Panc1 (cell line): Measurements from ENCODE around the gene MGAT5B. TPM values are rescaled to one million over a fixed set of nuclear protein-coding genes. Genes with fewer than 3 reads are reported as not detected.

ENCODE experiments used
- ATAC-seq: fragments of 200-7000 bp; cut with Tn5 transposase; 2 replicates; pipeline ENCODE4 v1.9.1; 2020; ENCODE audit warnings: mild to moderate bottlenecking, moderate library complexity
- BruUV-seq: library from RNA; stranded (reverse); fragments of 400-500 nt; replicated peaks from 2 replicates; lab custom pipeline; 2021; lab: Mats Ljungman, UMichigan
- CTCF ChIA-PET: fragments of 300-600 bp; sonication (Branson Sonifier 250); formaldehyde crosslinking; loops from one replicate; lab custom pipeline; 2022; ENCODE audit warnings: antibody characterized with exemption; lab: Charles Lee
- POLR2A ChIA-PET: fragments of 300-600 bp; sonication (Branson Sonifier 250); formaldehyde crosslinking; loops from one replicate; lab custom pipeline; 2022; ENCODE audit warnings: antibody characterized with exemption; lab: Charles Lee
- DNase-seq: peaks from one replicate; pipeline ENCODE4 v3.0.0-alpha.2; 2010; ENCODE audit warnings: low read depth, low spot score
- H3K27ac ChIP-seq: 2 replicates; pipeline ENCODE4 v1.5.1; 2011; ENCODE audit warnings: mild to moderate bottlenecking, low read length, inconsistent platforms
- H3K27me3 ChIP-seq: fragments of 200-500 bp; sonication (Bioruptor generic); 2 replicates; pipeline ENCODE4 v1.6.0; 2014; ENCODE audit warnings: low read length, inconsistent platforms; ENCODE audit not compliant: control insufficient read depth, insufficient read depth
- H3K36me3 ChIP-seq: fragments of 200-500 bp; sonication (Bioruptor generic); 2 replicates; pipeline ENCODE4 v1.5.1; 2014; ENCODE audit warnings: inconsistent platforms, mild to moderate bottlenecking, low read length, moderate library complexity; ENCODE audit not compliant: control insufficient read depth, insufficient read depth
- H3K4me1 ChIP-seq: 2 replicates; pipeline ENCODE4 v1.5.1; 2011; ENCODE audit warnings: inconsistent platforms, mild to moderate bottlenecking, low read length, moderate library complexity; ENCODE audit not compliant: control insufficient read depth, insufficient read depth
- H3K4me3 ChIP-seq, 2 experiments: 2 replicates each; pipeline ENCODE4 v1.5.1; 2011 to 2012; ENCODE audit warnings: low read depth in 2 of 2, low read length in 2 of 2, mild to moderate bottlenecking in 2 of 2, inconsistent platforms in 1 of 2, moderate library complexity in 1 of 2
- H3K9me3 ChIP-seq: fragments of 200-500 bp; sonication (Bioruptor generic); 2 replicates; pipeline ENCODE4 v1.5.1; 2014; ENCODE audit warnings: low read depth, mild to moderate bottlenecking, inconsistent platforms, low read length, moderate library complexity; ENCODE audit not compliant: control insufficient read depth, insufficient read depth
- CTCF ChIP-seq: fragments of 450-650 bp; IDR thresholded peaks from 2 replicates; pipeline ENCODE4 v1.5.1; 2017; ENCODE audit warnings: mild to moderate bottlenecking
- POLR2AphosphoS5 ChIP-seq: IDR thresholded peaks from 2 replicates; pipeline ENCODE4 v1.6.1; 2012; ENCODE audit warnings: mild to moderate bottlenecking, low read depth, low read length, moderate library complexity
- REST ChIP-seq, 2 experiments: IDR thresholded peaks; 2 replicates each; pipeline ENCODE4 v1.6.1; 2011 to 2012; ENCODE audit warnings: low read depth in 2 of 2, control low read depth in 1 of 2, low read length in 1 of 2, mild to moderate bottlenecking in 1 of 2, moderate library complexity in 1 of 2; ENCODE audit not compliant: insufficient read depth in 1 of 2
- SIN3A ChIP-seq: IDR thresholded peaks from 2 replicates; pipeline ENCODE4 v1.6.1; 2012; ENCODE audit warnings: low read depth, mild to moderate bottlenecking, low read length, moderate library complexity, borderline replicate concordance; ENCODE audit not compliant: insufficient read depth
- TCF7L2 ChIP-seq: IDR thresholded peaks from 2 replicates; pipeline ENCODE4 v1.6.1; 2011; ENCODE audit warnings: mild to moderate bottlenecking, low read depth, low read length, inconsistent platforms
- in situ Hi-C: cut with HindIII; loops from 2 replicates; pipeline ENCODE4 v1.10.0; 2016; ENCODE audit warnings: low sequenced_read_pairs, low pct_unique_long_range_greater_than_20kb
- intact Hi-C: fragments of 100-400 bp; cut with micrococcal nuclease; formaldehyde crosslinking; loops from one replicate; pipeline ENCODE4 v1.10.0; 2022; ENCODE audit not compliant: unreplicated experiment
- total RNA-seq: library from RNA; stranded (reverse); gene quantifications from one replicate; pipeline ENCODE4 v1.2.1, GENCODE V29; 2021; ENCODE audit not compliant: unreplicated experiment

Gene MGAT5B
- total RNA-seq, 1 experiment from 2014 or later = 34.9 TPM

DNA sequence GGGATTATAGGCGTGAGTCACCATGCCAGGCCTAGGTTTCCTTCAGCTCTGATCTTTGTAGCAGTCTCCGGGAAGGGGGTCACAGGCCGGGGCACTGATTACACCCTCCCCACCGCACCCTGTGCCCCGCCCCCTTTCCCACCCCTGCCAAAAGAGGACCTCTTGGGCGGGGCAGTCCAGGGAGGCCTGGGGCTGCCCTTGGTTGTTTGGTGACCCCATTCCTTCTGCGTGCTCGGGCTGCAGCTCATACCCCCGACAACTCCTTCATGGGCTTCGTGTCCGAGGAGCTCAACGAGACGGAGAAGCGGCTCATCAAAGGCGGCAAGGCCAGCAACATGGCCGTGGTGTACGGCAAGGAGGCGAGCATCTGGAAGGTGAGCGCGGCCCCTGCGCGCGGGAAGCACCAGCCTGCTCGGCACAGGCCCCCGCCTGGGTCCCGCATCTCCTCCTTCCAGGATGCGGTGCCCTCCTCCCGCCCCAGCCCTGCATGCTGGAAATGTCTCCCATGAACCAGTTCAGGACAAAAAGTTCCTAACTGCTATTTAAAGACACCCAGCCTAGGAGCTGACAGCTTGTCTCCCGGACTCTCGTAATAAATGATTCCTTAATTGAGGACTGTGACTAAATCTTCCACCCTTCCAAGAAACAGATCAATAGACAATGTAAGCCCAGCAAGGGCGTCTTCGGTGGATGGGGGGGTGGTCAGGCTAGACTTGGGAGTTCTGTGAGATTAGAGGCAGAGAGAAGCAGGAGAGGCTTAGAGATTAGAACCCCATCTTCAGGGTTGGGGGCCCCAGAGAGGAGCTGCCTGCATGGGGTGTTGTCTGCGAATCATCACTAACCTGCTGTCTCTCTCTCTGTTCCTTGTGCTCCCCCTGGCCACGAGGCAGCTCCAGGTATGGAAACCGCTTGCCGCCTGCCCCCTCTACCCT lies 64.5 kb downstream of the MGAT5B start:
- TF ChIP-seq REST (IDR thresholded peaks at IDR 0.05; ENCODE audit: insufficient read depth in 1 of 2, low read depth in 2 of 2, low read length in 1 of 2) (no peak), CTCF (no peak), POLR2AphosphoS5 (no peak), TCF7L2 (no peak), SIN3A (no peak)
- intact Hi-C loops (no loop called here), in situ Hi-C loops (no loop called here)
- Histone ChIP-seq H3K27me3 (no peaks in the 10 kb centered on the region), H3K9me3 (no peaks in the 10 kb centered on the region), H3K27ac (no peak overlapping the region), H3K4me1 (0 out of 2 replicates have a peak, but pooled peaks cover 11% of the 10 kb centered on the region), H3K4me3 (no peak overlapping the region), H3K36me3 (no peaks in the 10 kb centered on the region)
- ATAC-seq (no peak), DNase-seq (no peak)
- CTCF ChIA-PET = no interaction called here
- no TSS peak for BruUV-seq
- POLR2A ChIA-PET = interaction anchor here (0.6 kb wide), 1 partner anchor 29 kb away, joined by 11 read pairs; no protein-coding TSS in a partner anchor

DNA sequence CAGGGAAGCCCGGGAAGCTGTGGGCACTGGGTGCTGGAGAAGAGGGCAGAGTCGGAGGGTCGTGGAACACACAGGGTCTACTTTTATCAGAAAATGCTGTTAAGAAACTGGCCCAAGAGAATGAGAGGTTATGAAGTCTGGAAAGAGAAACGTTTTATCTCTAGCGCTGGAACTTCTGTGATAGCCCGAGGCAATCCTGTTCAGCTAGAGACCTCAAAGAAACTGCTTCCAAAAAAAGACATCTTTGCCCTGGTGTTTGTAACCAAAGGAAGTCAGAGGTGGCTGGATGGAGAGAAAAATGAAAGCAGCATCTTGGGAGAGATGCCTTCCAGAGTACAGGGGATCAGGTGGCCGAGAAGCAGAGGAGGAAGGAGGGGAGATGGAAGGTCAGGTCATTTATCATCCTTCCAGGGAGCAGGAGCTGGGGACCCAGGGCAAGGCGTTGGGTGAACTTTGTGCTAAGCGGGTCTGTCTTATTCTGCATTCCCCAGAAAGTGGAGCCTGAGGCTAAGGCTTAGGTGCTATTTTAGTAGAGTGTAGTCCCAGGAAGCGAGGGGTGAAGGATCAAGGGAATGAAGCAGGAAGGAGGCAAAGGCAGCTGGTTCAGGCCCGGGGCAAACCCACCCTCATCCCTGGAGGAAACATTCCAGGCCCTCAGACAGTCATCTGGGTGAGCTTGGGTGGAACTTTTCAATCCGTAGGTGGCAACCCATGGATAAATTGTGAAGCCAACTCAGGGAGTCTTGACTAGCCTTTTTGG lies 66.5 kb downstream of the MGAT5B start:
- H3K27ac ChIP-seq = no peak overlapping the region
- H3K9me3 ChIP-seq = no peaks in the 10 kb centered on the region
- intact Hi-C loops = no loop called here
- 0 out of 2 replicates have a peak, but pooled peaks cover 11% of the 10 kb centered on the region for H3K4me1 ChIP-seq
- ATAC-seq (no peak), DNase-seq (no peak)
- no peaks in the 10 kb centered on the region for H3K27me3 ChIP-seq
- CTCF ChIA-PET = interaction anchor here (0.6 kb wide), 1 partner anchor 27 kb away, joined by 4 read pairs; no protein-coding TSS in a partner anchor
- no TSS peak for BruUV-seq
- no peaks in the 10 kb centered on the region for H3K36me3 ChIP-seq
- H3K4me3 ChIP-seq = no peak overlapping the region
- TF ChIP-seq TCF7L2 (no peak), CTCF (no peak), POLR2AphosphoS5 (no peak), SIN3A (no peak), REST (IDR thresholded peaks at IDR 0.05; ENCODE audit: insufficient read depth in 1 of 2, low read depth in 2 of 2, low read length in 1 of 2) (no peak)
- POLR2A ChIA-PET = no interaction called here
- in situ Hi-C loops = no loop called here
